Measurements from ENCODE around the gene SMPD3. TPM values are rescaled to one million over a fixed set of nuclear protein-coding genes. Genes with fewer than 3 reads are reported as not detected.

The SMPD3 gene
- total and polyA plus RNA-seq, 2 of the 8 experiments (the other 6 are each of a cell fraction or from before 2014, with no cell fraction given) = 0.39 to 1.3 TPM

- Histone ChIP-seq H4K91ac (replicated peaks; ENCODE audit: insufficient read length, low read length) (peak overlapping the region; percentile 38), H3K4me1 (replicated peaks in 1 of 4; ENCODE audit: control insufficient read depth in 3 of 4, insufficient read depth in 4 of 4, low read length in 3 of 4) (peaks cover 3 to 28% (median 20%) of the 10 kb centered on the region in 4 experiments), H3K56ac (replicated peaks; ENCODE audit: insufficient read length, low read depth, low read length) (no peak overlapping the region), H2BK15ac (ENCODE audit: low read length) (no peak overlapping the region), H3K4ac (replicated peaks; ENCODE audit: insufficient read length, low read depth, low read length) (no peak overlapping the region), H2BK12ac (ENCODE audit: low read depth, low read length) (no peak overlapping the region), H3K9me3 (ENCODE audit: insufficient read depth in 2 of 2, low read depth in 1 of 2, low read length in 1 of 2) (no peaks in the 10 kb centered on the region), H3K79me2 (ENCODE audit: control insufficient read depth in 1 of 2, insufficient read depth in 2 of 2, low read length in 2 of 2) (no peaks in the 10 kb centered on the region), H3K18ac (ENCODE audit: extremely low read depth, low read length) (peak overlapping the region; percentile 71), H3K36me3 (ENCODE audit: control insufficient read depth in 2 of 4, insufficient read depth in 4 of 4, low read length in 3 of 4) (no peaks in the 10 kb centered on the region), H4K20me1 (replicated peaks in 1 of 2; ENCODE audit: control insufficient read depth in 1 of 2, insufficient read depth in 2 of 2, low read length in 2 of 2) (no peaks in the 10 kb centered on the region), H3K23ac (ENCODE audit: insufficient read length) (no peak overlapping the region), H2BK20ac (ENCODE audit: low read length) (0 out of 2 replicates have a peak overlapping the region, but pooled peaks have one; percentile 13), H2AK5ac (ENCODE audit: low read depth, low read length) (no peak overlapping the region), H2BK5ac (ENCODE audit: low read depth, low read length) (0 out of 2 replicates have a peak overlapping the region, but pooled peaks have one; percentile 52), H3K9ac (replicated peaks in 1 of 4; ENCODE audit: extremely low read depth in 1 of 4, low read depth in 3 of 4, low read length in 3 of 4) (no peak overlapping the region), H3K27ac (ENCODE audit: low read depth, low read length) (no peak overlapping the region), H3K4me2 (ENCODE audit: insufficient read depth in 1 of 2, low read depth in 2 of 2, low read length in 2 of 2) (no peak overlapping the region; a peak in 1 of 4 replicates), H3K4me3 (ENCODE audit: extremely low read depth in 1 of 4, insufficient read depth in 2 of 4, low read depth in 3 of 4, low read length in 4 of 4) (no peak overlapping the region), H2AFZ (ENCODE audit: low read length) (no peak overlapping the region), H3K23me2 (ENCODE audit: low read depth, low read length) (no peaks in the 10 kb centered on the region), H2BK120ac (replicated peaks; ENCODE audit: low read depth, low read length) (no peak overlapping the region), H3K27me3 (replicated peaks in 1 of 4; ENCODE audit: control insufficient read depth in 3 of 4, extremely low read depth in 1 of 4, insufficient read depth in 3 of 4, low read length in 3 of 4) (no peaks in the 10 kb centered on the region; a peak in 1 of 7 replicates), H4K8ac (ENCODE audit: extremely low read depth, insufficient read depth, low read length) (no peak overlapping the region), H4K5ac (ENCODE audit: insufficient read length, low read depth, low read length) (no peak overlapping the region), H3K79me1 (ENCODE audit: low read depth, low read length) (no peaks in the 10 kb centered on the region), H3K14ac (ENCODE audit: insufficient read length) (no peak overlapping the region)
- ChIA-PET POLR2A (ENCODE audit: partially characterized antibody) (interaction anchor here (0.5 to 0.9 kb wide), 4 partner anchors 9 to 259 kb away, joined by 3 to 4 read pairs (median 4); partner anchors contain the start of genes PRMT7 and SLC7A6OS), CTCF (ENCODE audit: partially characterized antibody) (interaction anchor here (1.1 to 10.6 kb wide), 4 partner anchors 13 to 46 kb away, joined by 3 to 221 read pairs (median 6); no protein-coding TSS in a partner anchor)
- FAIRE-seq (no peak), DNase-seq (ENCODE audit: low read depth in 1 of 2, low spot score in 2 of 2) (peak in 1 of 2 experiments; percentile 74)
- TF ChIP-seq TAF7 (optimal IDR thresholded peaks at IDR 0.05; ENCODE audit: borderline replicate concordance, low read depth, low read length) = peak; percentile 81
- no peak for TF ChIP-seq BRCA1 (IDR thresholded peaks at IDR 0.05; ENCODE audit: low read depth, low read length)
- 90% methylated on average over 9 of the region's 9 CpGs; no CpG with 5 or more reads in 1 of the 2 experiments for WGBS, 2 experiments (ENCODE audit: extremely low coverage in 1 of 2, insufficient coverage in 1 of 2, insufficient read length in 1 of 2, insufficient replicate concordance in 2 of 2, low coverage in 1 of 2, low lambda C conversion rate in 2 of 2, missing lambda C conversion rate in 1 of 2)
Observed at GRCh38 chr16:68387301-68387700, 61.0 kb downstream of the SMPD3 start.
